ENCODE data around the gene HELZ2. TPM values are rescaled to one million over a fixed set of nuclear protein-coding genes. Genes with fewer than 3 reads are reported as not detected.

HELZ2 gene
- total and polyA plus RNA-seq, 9 donors = 5.8 to 12.4 (median 7.4) TPM

- no peaks in the 10 kb centered on the region for H3K9me3 ChIP-seq (replicated peaks; ENCODE audit: control insufficient read depth, low read depth, low read length)
- no peak for DNase-seq
- H3K27ac ChIP-seq (ENCODE audit: low read length) = no peak overlapping the region
- H3K4me3 ChIP-seq (ENCODE audit: low read length) = no peak overlapping the region
- 59% methylated on average over 35 of the region's 35 CpGs for WGBS (ENCODE audit: insufficient coverage)
- H3K36me3 ChIP-seq (ENCODE audit: control insufficient read depth, insufficient read depth, low read length) = no peaks in the 10 kb centered on the region
- peaks cover 29% of the 10 kb centered on the region for H3K27me3 ChIP-seq (ENCODE audit: control insufficient read depth, insufficient read depth, low read length)
- peaks cover 30% of the 10 kb centered on the region for H3K4me1 ChIP-seq (ENCODE audit: control insufficient read depth, insufficient read depth, low read length)
Observed at GRCh38 chr20:63536241-63536977, 37.6 kb downstream of the HELZ2 start.

GRCh38 chr20:63534831-63535651 lies 39.0 kb downstream of the HELZ2 start:
- no peak overlapping the region for H3K4me3 ChIP-seq (ENCODE audit: low read length)
- WGBS (ENCODE audit: insufficient coverage) = 41% methylated on average over 40 of the region's 49 CpGs
- H3K9me3 ChIP-seq (replicated peaks; ENCODE audit: control insufficient read depth, low read depth, low read length) = no peaks in the 10 kb centered on the region
- peaks cover 29% of the 10 kb centered on the region for H3K27me3 ChIP-seq (ENCODE audit: control insufficient read depth, insufficient read depth, low read length)
- H3K4me1 ChIP-seq (ENCODE audit: control insufficient read depth, insufficient read depth, low read length) = peaks cover 30% of the 10 kb centered on the region
- no peak overlapping the region for H3K27ac ChIP-seq (ENCODE audit: low read length)
- no peak for DNase-seq
- no peaks in the 10 kb centered on the region for H3K36me3 ChIP-seq (ENCODE audit: control insufficient read depth, insufficient read depth, low read length)

- Histone ChIP-seq H3K9me3 (replicated peaks; ENCODE audit: control insufficient read depth, low read depth, low read length) (no peaks in the 10 kb centered on the region), H3K36me3 (ENCODE audit: control insufficient read depth, insufficient read depth, low read length) (no peaks in the 10 kb centered on the region), H3K27ac (ENCODE audit: low read length) (no peak overlapping the region), H3K4me3 (ENCODE audit: low read length) (no peak overlapping the region), H3K4me1 (ENCODE audit: control insufficient read depth, insufficient read depth, low read length) (peaks cover 30% of the 10 kb centered on the region), H3K27me3 (ENCODE audit: control insufficient read depth, insufficient read depth, low read length) (peaks cover 29% of the 10 kb centered on the region)
- 57% methylated on average over 10 of the region's 12 CpGs for WGBS (ENCODE audit: insufficient coverage)
- no peak for DNase-seq
Observed at GRCh38 chr20:63534427-63534830, 39.6 kb downstream of the HELZ2 start.

DNA sequence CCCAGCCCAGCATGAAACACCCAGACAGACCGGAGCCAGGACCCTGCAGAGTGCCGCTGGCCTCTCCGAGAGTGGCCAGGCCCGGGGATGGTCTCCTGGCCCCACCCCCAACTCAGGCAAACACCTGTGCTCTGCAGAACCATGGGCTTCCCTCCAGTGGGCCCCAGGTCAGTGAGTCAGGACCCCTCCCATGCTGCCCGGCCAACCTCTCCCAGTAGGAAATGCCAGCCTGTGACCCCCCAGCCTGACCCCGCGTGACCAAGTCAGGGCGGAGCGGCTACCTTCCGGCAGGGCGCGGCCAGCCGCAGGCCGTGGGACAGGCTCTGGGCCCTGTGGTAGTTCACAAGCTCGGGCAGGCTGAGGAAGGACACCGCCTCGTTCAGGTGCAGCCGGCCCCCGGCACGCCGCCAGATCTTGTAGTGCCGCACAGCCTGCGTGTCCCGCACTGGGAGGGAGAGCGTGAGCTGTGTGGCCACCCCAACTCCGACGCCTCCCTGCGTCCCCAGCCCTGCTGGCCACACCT lies 40.1 kb downstream of the HELZ2 start:
- Histone ChIP-seq H3K36me3 (ENCODE audit: control insufficient read depth, insufficient read depth, low read length) (no peaks in the 10 kb centered on the region), H3K9me3 (replicated peaks; ENCODE audit: control insufficient read depth, low read depth, low read length) (no peaks in the 10 kb centered on the region), H3K27ac (ENCODE audit: low read length) (no peak overlapping the region), H3K27me3 (ENCODE audit: control insufficient read depth, insufficient read depth, low read length) (peaks cover 29% of the 10 kb centered on the region), H3K4me3 (ENCODE audit: low read length) (no peak overlapping the region), H3K4me1 (ENCODE audit: control insufficient read depth, insufficient read depth, low read length) (peaks cover 30% of the 10 kb centered on the region)
- 59% methylated on average over 28 of the region's 28 CpGs for WGBS (ENCODE audit: insufficient coverage)
- no peak for DNase-seq

GRCh38 chr20:63533388-63533787 lies 40.7 kb downstream of the HELZ2 start:
- no peak for DNase-seq
- peaks cover 29% of the 10 kb centered on the region for H3K27me3 ChIP-seq (ENCODE audit: control insufficient read depth, insufficient read depth, low read length)
- no peak overlapping the region for H3K27ac ChIP-seq (ENCODE audit: low read length)
- WGBS (ENCODE audit: insufficient coverage) = 75% methylated on average over 12 of the region's 14 CpGs
- H3K9me3 ChIP-seq (replicated peaks; ENCODE audit: control insufficient read depth, low read depth, low read length) = no peaks in the 10 kb centered on the region
- no peak overlapping the region for H3K4me3 ChIP-seq (ENCODE audit: low read length)
- no peaks in the 10 kb centered on the region for H3K36me3 ChIP-seq (ENCODE audit: control insufficient read depth, insufficient read depth, low read length)
- H3K4me1 ChIP-seq (ENCODE audit: control insufficient read depth, insufficient read depth, low read length) = peaks cover 30% of the 10 kb centered on the region

DNA sequence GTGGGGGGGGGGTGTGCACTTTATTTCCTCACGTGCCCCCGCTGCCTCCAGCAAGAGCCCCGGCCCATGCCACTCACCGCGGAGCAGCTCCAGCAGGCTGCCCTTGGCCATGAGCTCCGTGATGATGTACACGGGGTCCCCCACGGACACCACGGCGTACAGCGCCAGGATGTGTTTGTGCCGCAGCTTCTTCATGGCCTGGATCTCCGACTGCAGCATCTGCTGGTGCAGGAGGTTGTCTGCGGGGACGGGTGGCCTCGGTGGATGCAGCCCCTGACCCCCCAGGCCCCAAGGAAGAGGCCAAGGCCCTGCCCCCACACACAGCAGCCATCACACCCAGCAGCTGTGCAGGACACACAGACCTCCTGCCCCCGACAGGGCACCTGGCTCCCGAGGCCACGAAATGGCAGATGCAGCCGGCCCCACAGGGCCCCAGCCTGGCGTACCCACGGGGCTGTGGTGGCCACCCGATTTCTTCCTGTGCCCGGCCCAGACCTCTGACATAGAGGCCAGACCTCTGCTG lies 41.5 kb downstream of the HELZ2 start:
- no peak overlapping the region for H3K27ac ChIP-seq (ENCODE audit: low read length)
- no peak overlapping the region for H3K4me3 ChIP-seq (ENCODE audit: low read length)
- no peaks in the 10 kb centered on the region for H3K36me3 ChIP-seq (ENCODE audit: control insufficient read depth, insufficient read depth, low read length)
- no peaks in the 10 kb centered on the region for H3K9me3 ChIP-seq (replicated peaks; ENCODE audit: control insufficient read depth, low read depth, low read length)
- DNase-seq = no peak
- WGBS (ENCODE audit: insufficient coverage) = 69% methylated on average over 24 of the region's 24 CpGs
- H3K27me3 ChIP-seq (ENCODE audit: control insufficient read depth, insufficient read depth, low read length) = peaks cover 29% of the 10 kb centered on the region
- peaks cover 22% of the 10 kb centered on the region for H3K4me1 ChIP-seq (ENCODE audit: control insufficient read depth, insufficient read depth, low read length)

DNA sequence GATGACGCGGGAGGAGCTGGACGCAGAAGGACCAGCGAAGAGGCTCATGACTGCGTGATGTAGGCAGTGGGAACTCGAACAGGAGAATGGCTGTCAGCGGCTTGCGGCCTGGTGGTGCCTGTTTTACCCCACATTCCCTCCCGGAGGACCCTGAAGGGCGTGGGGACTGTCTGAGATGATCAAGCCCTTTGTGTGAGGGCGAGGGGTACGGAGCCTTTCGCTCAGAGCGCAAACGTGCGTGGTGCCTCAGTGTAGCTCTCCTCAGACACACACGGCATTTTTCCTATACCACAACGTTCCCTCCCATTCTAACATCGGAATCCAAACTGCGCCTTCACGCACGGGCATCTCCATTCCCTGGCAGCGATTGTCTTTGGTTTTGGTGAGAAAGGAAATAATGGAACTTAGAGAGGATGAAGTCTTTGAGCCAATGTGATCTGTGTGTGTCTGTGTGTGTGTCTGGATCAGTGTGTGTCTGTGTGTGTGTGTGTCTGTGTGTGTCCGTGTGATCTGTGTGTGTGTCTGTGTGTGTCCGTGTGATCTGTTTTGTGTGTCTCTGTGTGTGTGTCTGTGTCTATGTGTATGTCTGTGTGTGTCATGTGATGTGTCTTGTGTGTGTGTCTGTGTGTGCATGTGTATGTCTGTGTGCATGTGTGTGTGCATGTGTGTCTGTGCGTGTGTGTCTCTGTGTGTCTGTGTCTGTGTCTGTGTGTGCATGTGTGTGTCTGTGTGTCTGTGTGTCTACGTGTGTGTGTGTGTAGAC lies 42.2 kb downstream of the HELZ2 start:
- Histone ChIP-seq H3K27ac (ENCODE audit: low read length) (no peak overlapping the region), H3K27me3 (ENCODE audit: control insufficient read depth, insufficient read depth, low read length) (peaks cover 29% of the 10 kb centered on the region), H3K9me3 (replicated peaks; ENCODE audit: control insufficient read depth, low read depth, low read length) (no peaks in the 10 kb centered on the region), H3K4me1 (ENCODE audit: control insufficient read depth, insufficient read depth, low read length) (peaks cover 19% of the 10 kb centered on the region), H3K36me3 (ENCODE audit: control insufficient read depth, insufficient read depth, low read length) (no peaks in the 10 kb centered on the region), H3K4me3 (ENCODE audit: low read length) (no peak overlapping the region)
- DNase-seq = no peak
- 71% methylated on average over 6 of the region's 27 CpGs for WGBS (ENCODE audit: insufficient coverage)

DNA sequence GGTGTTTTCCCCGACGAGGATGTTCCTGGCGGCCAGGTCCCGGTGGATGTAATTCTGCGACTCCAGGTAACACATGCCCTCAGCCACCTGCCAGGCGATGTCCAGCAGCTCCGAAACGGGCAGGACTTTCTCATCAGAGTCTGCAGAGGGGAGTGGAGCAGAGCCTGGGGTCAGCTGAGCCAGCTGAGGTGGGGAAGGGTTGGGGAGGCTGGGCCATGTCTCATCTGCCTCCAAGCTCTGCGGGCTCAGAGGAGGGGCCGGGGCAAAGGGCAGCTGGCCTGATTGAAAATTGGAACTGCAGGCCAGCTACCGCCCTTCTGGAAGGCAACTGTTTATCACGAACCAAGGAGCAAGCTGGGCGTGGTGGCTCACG lies 43.3 kb downstream of the HELZ2 start:
- no peak for DNase-seq
- Histone ChIP-seq H3K27me3 (ENCODE audit: control insufficient read depth, insufficient read depth, low read length) (peaks cover 29% of the 10 kb centered on the region), H3K9me3 (replicated peaks; ENCODE audit: control insufficient read depth, low read depth, low read length) (no peaks in the 10 kb centered on the region), H3K36me3 (ENCODE audit: control insufficient read depth, insufficient read depth, low read length) (no peaks in the 10 kb centered on the region), H3K4me1 (ENCODE audit: control insufficient read depth, insufficient read depth, low read length) (peaks cover 13% of the 10 kb centered on the region), H3K4me3 (ENCODE audit: low read length) (no peak overlapping the region), H3K27ac (ENCODE audit: low read length) (no peak overlapping the region)
- 70% methylated on average over 12 of the region's 14 CpGs for WGBS (ENCODE audit: insufficient coverage)

GRCh38 chr20:63529861-63530787 lies 43.9 kb downstream of the HELZ2 start:
- peaks cover 25% of the 10 kb centered on the region for H3K27me3 ChIP-seq (ENCODE audit: control insufficient read depth, insufficient read depth, low read length)
- no peaks in the 10 kb centered on the region for H3K36me3 ChIP-seq (ENCODE audit: control insufficient read depth, insufficient read depth, low read length)
- peaks cover 13% of the 10 kb centered on the region for H3K4me1 ChIP-seq (ENCODE audit: control insufficient read depth, insufficient read depth, low read length)
- no peak overlapping the region for H3K27ac ChIP-seq (ENCODE audit: low read length)
- no peaks in the 10 kb centered on the region for H3K9me3 ChIP-seq (replicated peaks; ENCODE audit: control insufficient read depth, low read depth, low read length)
- WGBS (ENCODE audit: insufficient coverage) = 77% methylated on average over 33 of the region's 39 CpGs
- no peak overlapping the region for H3K4me3 ChIP-seq (ENCODE audit: low read length)
- DNase-seq = no peak

Measured in muscle of leg (tissue), 11 donors.